ENCODE results near the gene LBX1. TPM values are rescaled to one million over a fixed set of nuclear protein-coding genes. Genes with fewer than 3 reads are reported as not detected.

LBX1 gene
- total and polyA plus RNA-seq, 2 of the 4 experiments (the other 2 are of a cell fraction): not detected

GRCh38 chr10:101188942-101189341 lies 40.3 kb downstream of the LBX1 start:
- H3K4me2 ChIP-seq (ENCODE audit: low read depth, low read length): no peak overlapping the region
- no peak overlapping the region for H3K14ac ChIP-seq (replicated peaks; ENCODE audit: low read depth, low read length)
- H4K91ac ChIP-seq (ENCODE audit: insufficient read depth, low read depth, low read length): no peak overlapping the region
- in situ Hi-C loops (cut with MboI; ENCODE audit: low sequenced_read_pairs) (loop anchor here (10.0 kb wide), 1 partner anchor 556 kb away; no protein-coding TSS in a partner anchor), intact Hi-C loops (cut with micrococcal nuclease) (no loop called here), dilution Hi-C loops (cut with HindIII; ENCODE audit: low sequenced_read_pairs, unreplicated experiment) (no loop called here)
- no TSS peak for BruUV-seq (replicated peaks)
- H3K56ac ChIP-seq (ENCODE audit: extremely low read depth, insufficient read depth, low read length): no peak overlapping the region
- H3K36me3 ChIP-seq (ENCODE audit: control insufficient read depth, insufficient read depth, low read length): no peaks in the 10 kb centered on the region
- no CpG with 5 or more reads among the region's 4 CpGs for WGBS, 2 experiments (ENCODE audit: extremely low coverage in 2 of 2, insufficient read length in 1 of 2)
- POLR2A ChIA-PET (ENCODE audit: unreplicated experiment): no interaction called here
- H3K9me1 ChIP-seq (ENCODE audit: insufficient read depth, low read length): no peaks in the 10 kb centered on the region
- H3K4me1 ChIP-seq (ENCODE audit: control insufficient read depth, insufficient read depth, low read length): no peaks in the 10 kb centered on the region
- no peak overlapping the region for H2AK9ac ChIP-seq (replicated peaks; ENCODE audit: low read depth, low read length, poor library complexity)
- no peak overlapping the region for H4K5ac ChIP-seq (ENCODE audit: low read depth, low read length)
- H2BK120ac ChIP-seq (ENCODE audit: low read depth, low read length): no peak overlapping the region
- H3K18ac ChIP-seq (ENCODE audit: low read depth, low read length): no peak overlapping the region
- no peaks in the 10 kb centered on the region for H3K79me1 ChIP-seq (ENCODE audit: low read depth in 1 of 2, low read length in 2 of 2)
- H3K4ac ChIP-seq (ENCODE audit: low read depth, low read length): no peak overlapping the region
- no peaks in the 10 kb centered on the region for H4K20me1 ChIP-seq (ENCODE audit: insufficient read depth, low read length)
- CTCF ChIA-PET: no interaction called here
- peaks cover 29% of the 10 kb centered on the region for H3K27me3 ChIP-seq (ENCODE audit: control insufficient read depth, insufficient read depth, low read length)
- H2BK5ac ChIP-seq (ENCODE audit: low read depth, low read length, poor library complexity, severe bottlenecking): no peak overlapping the region
- no peak overlapping the region for H2BK15ac ChIP-seq (ENCODE audit: low read depth, low read length)
- no peak overlapping the region for H2AK5ac ChIP-seq (ENCODE audit: low read depth, low read length)
- H2BK20ac ChIP-seq (ENCODE audit: low read depth, low read length): no peak overlapping the region
- no peak for TF ChIP-seq POLR2A (IDR thresholded peaks at IDR 0.05; ENCODE audit: low read depth, low read length)
- TF ChIP-seq RAD21 (IDR thresholded peaks at IDR 0.05; ENCODE audit: low read length): no peak
- TF ChIP-seq CHD1 (IDR thresholded peaks at IDR 0.05; ENCODE audit: low read depth, low read length): no peak
- no peak for TF ChIP-seq RFX5 (IDR thresholded peaks at IDR 0.05; ENCODE audit: low read depth, low read length)
- TF ChIP-seq USF2 (IDR thresholded peaks at IDR 0.05; ENCODE audit: low read depth, low read length): no peak
- no peak for TF ChIP-seq CTCF (conservative IDR thresholded peaks at IDR 0.05; ENCODE audit: low read depth, low read length)
- TF ChIP-seq MAZ (IDR thresholded peaks at IDR 0.05; ENCODE audit: borderline replicate concordance, low read depth, low read length): no peak
- no peak for TF ChIP-seq RCOR1 (IDR thresholded peaks at IDR 0.05; ENCODE audit: insufficient replicate concordance, low read length)
- TF ChIP-seq SMC3 (IDR thresholded peaks at IDR 0.05; ENCODE audit: low read depth, low read length): no peak
- TF ChIP-seq FOS (IDR thresholded peaks at IDR 0.05; ENCODE audit: low read depth, low read length): no peak
- TF ChIP-seq CEBPB (IDR thresholded peaks at IDR 0.05; ENCODE audit: low read depth, low read length): no peak
- TF ChIP-seq BHLHE40 (IDR thresholded peaks at IDR 0.05; ENCODE audit: low read depth, low read length): no peak
- no peak for TF ChIP-seq MXI1 (IDR thresholded peaks at IDR 0.05; ENCODE audit: borderline replicate concordance, low read depth, low read length)
- TF ChIP-seq MAFK (IDR thresholded peaks at IDR 0.05; ENCODE audit: low read depth, low read length): no peak
- TF ChIP-seq NFE2L2 (IDR thresholded peaks at IDR 0.05; ENCODE audit: low read depth, low read length): no peak
- TF ChIP-seq ELK1 (IDR thresholded peaks at IDR 0.05; ENCODE audit: borderline replicate concordance, low read depth, low read length): no peak
- no peak overlapping the region for H3K4me3 ChIP-seq (ENCODE audit: insufficient read depth, low read depth, low read length)
- ATAC-seq (ENCODE audit: low read depth) (no peak), DNase-seq (no peak)
- no peak overlapping the region for H4K8ac ChIP-seq (ENCODE audit: low read depth in 2 of 2, low read length in 2 of 2)
- no peak overlapping the region for H2AFZ ChIP-seq (replicated peaks; ENCODE audit: low read length, poor library complexity)
- H3K9me3 ChIP-seq (ENCODE audit: control insufficient read depth, insufficient read depth, low read length): no peaks in the 10 kb centered on the region
- no peak overlapping the region for H3K27ac ChIP-seq (ENCODE audit: insufficient read depth, low read length)
- no peak overlapping the region for H3K9ac ChIP-seq (ENCODE audit: low read depth, low read length)
- no peak overlapping the region for H3K23ac ChIP-seq (ENCODE audit: low read depth, low read length)

Data from IMR-90 (cell line).